HG03108 (cell line): Measurements from ENCODE around the gene MT2A.

Experiments used
- ATAC-seq: cut with Tn5 transposase; IDR thresholded peaks from one replicate; pipeline ENCODE4 v1.9.1; 2021; ENCODE audit warnings: moderate library complexity; ENCODE audit not compliant: unreplicated experiment

Gene MT2A

GRCh38 chr16:56594292-56594619, 14.1 kb upstream of the MT2A start:
- ATAC-seq = no peak

DNA sequence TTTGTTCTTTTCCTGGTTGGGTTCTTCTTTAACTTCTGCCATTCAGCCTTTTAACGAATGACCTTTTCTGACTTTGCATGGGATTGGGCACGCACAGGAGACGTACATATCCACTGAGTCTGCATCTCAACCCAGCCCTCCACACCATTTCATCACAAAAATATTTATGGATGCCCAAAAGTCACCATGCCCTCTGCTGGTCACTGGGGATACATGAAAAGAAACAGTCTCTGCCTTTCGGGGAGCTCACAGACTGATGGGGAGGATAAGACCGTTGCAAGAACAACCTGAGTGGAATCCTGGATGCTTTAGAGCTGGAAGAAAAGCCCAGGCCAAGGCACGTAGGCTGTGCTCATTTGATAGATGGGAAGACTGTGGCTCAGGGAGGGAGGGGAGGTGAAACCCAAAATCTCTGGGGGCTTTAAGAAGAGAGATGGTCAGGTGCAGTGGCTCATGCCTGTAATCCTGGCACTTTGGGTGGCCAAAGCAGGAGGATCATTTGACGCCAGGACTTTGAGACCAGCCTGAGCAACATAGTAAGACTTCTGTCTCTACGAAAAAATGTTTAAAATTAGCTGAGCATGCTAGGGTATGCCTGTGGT, 7.9 kb upstream of the MT2A start:
- ATAC-seq = no peak

- ATAC-seq = no peak
Measured at GRCh38 chr16:56601325-56601724, 7.1 kb upstream of the MT2A start.

- no peak for ATAC-seq
Measured at GRCh38 chr16:56603589-56603988, 4.8 kb upstream of the MT2A start.

GRCh38 chr16:56604966-56605365, 3.4 kb upstream of the MT2A start:
- ATAC-seq = no peak

DNA sequence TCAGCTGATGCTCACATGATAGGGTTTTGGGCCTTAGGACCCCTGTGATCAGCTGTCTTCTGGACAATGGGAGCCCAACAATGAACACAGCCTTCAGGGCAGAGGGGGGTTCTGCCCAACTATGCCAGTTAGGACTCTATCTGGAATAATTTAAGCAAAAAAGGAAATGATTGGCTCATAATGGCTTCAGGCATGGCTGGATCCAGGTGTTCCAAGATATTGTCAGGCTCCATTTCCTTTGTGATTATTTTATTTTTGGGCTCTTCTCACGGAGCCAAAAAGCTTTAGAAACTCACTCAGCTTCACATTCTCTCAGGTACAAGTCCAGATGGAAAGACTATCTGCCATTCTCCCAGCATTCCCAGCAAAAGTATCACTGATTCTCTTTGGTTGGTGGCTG, 2.9 kb upstream of the MT2A start:
- no peak for ATAC-seq

DNA sequence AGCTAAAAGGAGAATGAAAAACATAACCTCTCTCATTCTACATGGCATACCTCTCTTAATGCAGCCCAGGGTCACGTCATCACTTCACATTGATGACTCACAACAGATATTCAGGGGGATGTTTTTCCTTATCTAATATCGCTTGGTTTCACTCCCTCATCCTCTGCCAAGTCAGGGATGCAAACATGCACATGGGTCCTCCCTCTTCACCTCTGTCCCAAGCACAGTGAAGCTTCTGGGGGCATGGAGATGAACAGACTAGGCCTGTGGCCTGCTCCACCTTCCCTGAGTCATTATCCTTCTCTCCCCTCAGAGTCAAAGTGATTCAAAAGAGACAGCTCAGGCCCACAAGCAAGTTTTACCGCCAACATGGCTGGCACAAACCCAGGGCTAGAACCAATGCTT, 2.3 kb upstream of the MT2A start:
- ATAC-seq = no peak

GRCh38 chr16:56606476-56607108, 1.8 kb upstream of the MT2A start:
- no peak for ATAC-seq

DNA sequence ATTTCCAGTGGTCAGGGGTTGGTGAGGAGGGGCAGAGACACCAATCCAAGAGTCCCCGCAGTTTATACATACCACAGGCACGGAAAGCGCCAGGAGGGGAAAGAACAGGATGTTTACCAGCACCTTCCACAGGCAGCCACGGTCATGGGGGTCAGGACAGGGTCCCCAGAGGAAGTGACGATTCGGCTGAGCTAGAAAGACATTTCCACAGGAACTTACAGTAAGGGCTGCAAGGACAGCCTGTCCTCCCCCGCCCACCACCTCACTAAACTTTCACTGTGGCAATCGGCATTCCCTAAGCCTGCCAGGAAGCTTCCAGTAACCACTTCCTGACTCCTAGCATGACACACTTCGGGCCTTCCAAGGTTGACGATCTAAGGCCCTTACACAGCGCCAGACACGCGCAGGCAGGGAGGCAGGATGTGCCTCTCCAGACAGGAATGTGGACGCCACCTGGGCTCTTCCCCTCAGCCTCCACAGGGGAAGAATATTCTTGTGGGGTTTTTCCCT, 1.2 kb upstream of the MT2A start:
- no peak for ATAC-seq

DNA sequence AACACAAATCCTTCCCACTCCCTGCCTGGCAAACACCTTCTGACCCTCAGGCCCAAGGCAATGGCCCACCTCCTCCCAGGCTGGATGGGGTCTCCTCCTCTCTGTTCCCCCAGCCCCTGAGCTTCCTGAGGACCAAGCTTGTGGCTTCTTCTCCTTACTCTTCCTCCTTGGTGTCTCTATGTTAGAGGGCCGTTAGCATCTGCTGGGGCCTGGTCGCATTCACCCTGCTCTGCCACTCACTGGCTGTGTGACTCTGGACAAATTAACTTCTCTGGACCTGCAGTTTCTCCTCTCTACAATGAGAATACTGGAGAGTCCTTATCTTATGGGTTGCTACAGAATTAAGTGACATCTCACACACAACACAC, 725 bp upstream of the MT2A start:
- ATAC-seq = no peak

- ATAC-seq = no peak
Measured at GRCh38 chr16:56608876-56609462, 585 bp downstream of the MT2A start.

- ATAC-seq = no peak
Measured at GRCh38 chr16:56609463-56609921, 1.1 kb downstream of the MT2A start.

DNA sequence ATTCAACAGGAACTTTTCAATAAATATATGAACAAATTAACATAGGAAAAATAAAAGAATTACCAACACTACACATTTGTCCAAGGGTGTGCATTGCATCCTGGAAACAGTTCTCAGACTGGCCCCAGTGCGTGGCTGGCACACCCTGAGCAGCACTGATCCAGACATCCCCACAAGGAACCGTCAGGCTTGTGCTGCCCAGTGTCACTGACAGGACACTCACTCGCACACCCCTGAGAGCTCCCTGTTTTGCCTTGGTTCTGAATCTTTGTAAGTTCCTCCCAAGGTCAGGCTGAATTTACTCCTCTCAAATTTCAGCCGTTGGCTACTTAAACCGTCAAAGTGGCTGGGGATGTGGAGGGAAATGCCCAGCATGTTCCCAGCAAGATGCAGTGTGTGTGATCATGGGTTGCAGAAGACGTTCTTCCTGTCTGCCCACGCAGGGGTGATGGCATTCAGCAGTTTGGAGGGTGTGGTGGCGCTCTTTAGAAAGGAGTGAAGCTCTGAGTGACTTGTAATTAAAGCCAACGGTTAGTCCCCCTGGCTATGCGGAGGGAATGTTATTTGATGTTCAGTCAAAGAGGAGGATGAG, 1.7 kb downstream of the MT2A start:
- no peak for ATAC-seq

- ATAC-seq = no peak
Measured at GRCh38 chr16:56610609-56611111, 2.3 kb downstream of the MT2A start.

DNA sequence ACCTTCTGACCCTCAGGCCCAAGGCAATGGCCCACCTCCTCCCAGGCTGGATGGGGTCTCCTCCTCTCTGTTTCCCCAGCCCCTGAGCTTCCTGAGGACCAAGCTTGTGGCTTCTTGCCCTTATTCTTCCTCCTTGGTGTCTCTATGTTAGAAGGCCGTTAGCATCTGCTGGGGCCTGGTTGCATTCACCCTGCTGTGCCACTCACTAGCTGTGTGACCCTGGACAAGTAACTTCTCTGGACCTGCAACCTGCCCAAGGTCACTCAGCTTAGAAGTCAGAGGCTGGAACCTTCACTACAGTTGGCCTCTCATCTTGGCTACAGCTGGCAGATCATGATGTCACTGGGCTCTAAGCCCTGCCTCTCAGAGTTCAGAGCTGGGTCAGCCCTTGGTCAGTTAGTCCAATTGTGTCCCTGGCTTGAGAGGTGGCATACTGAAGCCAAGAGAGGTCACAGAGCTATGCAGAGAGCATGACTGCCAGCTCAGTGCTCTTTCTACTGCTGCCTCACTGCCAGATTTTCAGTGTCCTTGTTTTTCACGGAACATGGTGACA, 3.0 kb downstream of the MT2A start:
- no peak for ATAC-seq

- ATAC-seq = no peak
Measured at GRCh38 chr16:56613706-56614105, 5.3 kb downstream of the MT2A start.

- no peak for ATAC-seq
Measured at GRCh38 chr16:56614549-56614991, 6.2 kb downstream of the MT2A start.

DNA sequence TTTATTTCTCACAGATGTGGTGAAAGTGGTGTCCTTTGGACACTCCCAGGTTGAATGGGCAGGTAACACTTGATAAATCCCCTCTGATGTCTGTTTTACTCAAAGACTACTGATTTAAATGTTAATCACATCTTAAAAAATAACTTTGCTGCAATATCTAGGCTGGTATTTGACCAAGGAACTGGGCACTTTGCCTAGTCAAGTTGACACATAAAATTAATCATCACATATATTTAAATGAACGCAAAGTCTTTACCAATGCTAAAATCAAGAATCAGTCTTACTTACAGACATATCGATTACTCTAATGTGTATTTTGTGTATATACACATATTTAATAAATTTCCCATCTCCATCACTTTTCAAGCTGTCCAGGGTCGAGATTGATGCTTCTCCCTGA, 7.0 kb downstream of the MT2A start:
- no peak for ATAC-seq

- no peak for ATAC-seq
Measured at GRCh38 chr16:56616608-56617211, 8.3 kb downstream of the MT2A start.

DNA sequence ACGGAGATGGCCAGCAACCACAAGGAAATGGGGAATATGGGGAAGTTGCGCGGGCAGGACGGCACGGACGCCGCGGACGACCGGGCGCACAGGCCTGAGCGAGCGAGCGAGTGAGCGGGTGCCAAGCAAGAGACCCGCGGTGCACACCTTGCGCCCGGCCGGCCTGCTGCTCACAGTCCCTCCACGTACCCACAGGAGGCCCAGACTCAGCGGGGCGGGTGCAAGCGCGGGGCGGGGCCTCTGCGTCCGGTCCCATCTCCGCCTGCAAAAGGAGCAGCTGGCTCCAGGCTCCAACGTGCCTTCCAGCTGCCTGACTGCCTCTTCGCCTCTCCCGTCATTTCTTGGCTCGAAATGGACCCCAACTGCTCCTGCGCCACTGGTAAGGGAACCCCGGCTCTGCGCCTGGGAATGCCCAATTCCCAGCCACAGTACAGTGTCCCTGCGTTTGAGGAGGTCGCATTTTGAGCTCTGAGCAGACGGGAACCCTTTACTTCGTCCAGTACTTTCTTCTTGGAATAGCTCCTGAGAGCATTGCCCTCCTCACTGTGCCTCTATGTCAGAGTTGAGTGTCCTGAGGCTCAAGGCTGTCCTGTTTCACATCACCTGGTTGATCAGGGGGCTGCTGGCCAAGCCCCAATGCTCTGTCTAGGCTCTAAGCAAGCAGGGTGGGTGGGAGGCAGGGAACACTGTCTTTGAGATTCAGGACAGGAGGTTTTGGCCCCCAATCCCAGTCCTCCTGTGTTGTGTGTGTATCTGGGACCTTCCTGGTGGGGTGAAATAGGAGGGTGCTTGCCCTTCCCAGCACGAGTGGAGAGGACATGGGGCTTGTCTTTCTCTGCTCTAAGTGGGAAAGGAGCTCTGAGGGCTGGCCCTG, 9.1 kb downstream of the MT2A start:
- ATAC-seq = no peak
